Heart right ventricle (tissue), 16 donors: ENCODE results near the gene ZBP1. TPM values are rescaled to one million over a fixed set of nuclear protein-coding genes. Genes with fewer than 3 reads are reported as not detected.
A peak's percentile ranks its signal among the peaks of the same experiment; 100 is the strongest.

ENCODE experiments used
- ATAC-seq, 8 donors: fragments of 200-7000 bp; cut with Tn5 transposase; one replicate each; pipeline ENCODE4 v1.9.1; 2020; ENCODE audit warnings: mild to moderate bottlenecking in 8 of 8, moderate library complexity in 8 of 8, moderate number of reproducible peaks in 1 of 8
- DNase-seq, 2 donors: peaks; one replicate each; pipeline ENCODE4 v3.0.0-alpha.2; 2020
- H3K27ac ChIP-seq, 10 donors: fragments of 200-600 bp; sonication (generic) in 2 of 10; one replicate each; pipeline versions ENCODE4 v1.5.0 to v1.8.0; 2020 to 2022; ENCODE audit warnings: mild to moderate bottlenecking in 3 of 10
- H3K27me3 ChIP-seq, 7 donors: fragments of 200-600 bp; one replicate each; pipeline ENCODE4 v1.8.0; 2021 to 2022; ENCODE audit warnings: mild to moderate bottlenecking in 2 of 7
- H3K36me3 ChIP-seq, 9 donors: fragments of 200-600 bp; sonication (generic) in 1 of 9; one replicate each; pipeline versions ENCODE4 v1.5.0 to v1.8.0; 2020 to 2022; ENCODE audit warnings: mild to moderate bottlenecking in 2 of 9
- H3K4me1 ChIP-seq, 9 donors: fragments of 200-600 bp; sonication (generic) in 1 of 9; one replicate each; pipeline versions ENCODE4 v1.5.0 to v1.8.0; 2020 to 2022; ENCODE audit warnings: mild to moderate bottlenecking in 4 of 9
- H3K4me3 ChIP-seq, 10 donors: fragments of 200-600 bp; sonication (generic) in 2 of 10; one replicate each; pipeline versions ENCODE4 v1.5.0 to v1.8.0; 2020 to 2022; ENCODE audit warnings: mild to moderate bottlenecking in 7 of 10, moderate library complexity in 2 of 10
- H3K9me3 ChIP-seq, 11 donors: fragments of 200-600 bp in 10 of 11; sonication (generic) in 2 of 11; one replicate each; pipeline versions ENCODE4 v1.5.0 to v1.8.0; 2013 to 2022; ENCODE audit warnings: mild to moderate bottlenecking in 2 of 11, control low read depth in 1 of 11, moderate library complexity in 1 of 11
- CTCF ChIP-seq, 9 donors: fragments of 200-600 bp; sonication (generic) in 2 of 9; IDR thresholded peaks; one replicate each; pipeline versions ENCODE4 v1.5.0 to v1.8.0; 2021 to 2022; ENCODE audit warnings: antibody characterized with exemption in 9 of 9, mild to moderate bottlenecking in 5 of 9, moderate library complexity in 1 of 9
- WGBS, 2 donors: extraction: QIAGEN DNeasy Blood & Tissue Kit; methylation state at CpG; one replicate each; pipeline ENCODE4 v1.1.7; 2013; ENCODE audit warnings: inconsistent platforms in 1 of 2; 5-methylcytosine and 5-hydroxymethylcytosine counted together
- intact Hi-C, 10 donors: fragments of 100-400 bp; cut with DNase I; formaldehyde crosslinking; loops; one replicate each; pipeline versions ENCODE4 v1.11.1 to v1.14.2; 2022
- polyA plus RNA-seq, 2 donors: library from polyadenylated mRNA; stranded (reverse); fragments of 200-250 nt; gene quantifications; one replicate each; pipeline ENCODE4 v1.2.3, GENCODE V29; 2013
- total RNA-seq, 10 donors: library from RNA; stranded (reverse); fragmentation: NEBNext Ultra II Directional in 3 of 10; extraction: Animal tissue kit (Norgen Biotek cat#: 25700) in 3 of 10; gene quantifications; one replicate each; pipeline versions ENCODE4 v1.2.1 to v1.2.4, GENCODE V29; 2021 to 2023
- donor health status: Arrhythmogenic right ventricular cardiomyopathy.
- donor health status: ischemic (EF 13 %, LVEDD 7.1; RV severe dilation, severe dysfunction).
- donor health status: healthy with polysubstance abuse.
- donor health status: DM: no; HTN: yes; CAD: no.
- donor health status: DM: no; HTN: no; CAD: no.
- donor health status: ischemic (EF 25% LVEDD 6.9; RV normal size, moderate dysfunction).
- donor health status: ischemic (EF 25% LVEDD 5.7; RV mildly dilated, moderate dysfunction).
- donor health status: healthy.
- donor health status: DM: yes; HTN: yes; CAD: no.
- donor health status: Ischemic cardiomyopathy.
- donor health status: ischemic (EF 35%, LVEDD 5.7; RV mildly dilated, moderate dysfunction).
- donor health status: nonischemic (EF 11% LVEDD 7.7; RV severe dilation, severe dysfunction).
- donor health status: DM: yes; HTN: yes; CAD: no.
- donor health status: PGD.
- donor health status: ischemic (EF 29% LVEDD 5.4; RV normal size, mild dysfunction).
- donor health status: nonischemic (EF 23%, LVEDD 6.1; RV moderate dilation, normal function).

The ZBP1 gene
- total and polyA plus RNA-seq, 12 donors: 0.13 to 1.2 (median 0.31) TPM; not detected in 2

GRCh38 chr20:57627339-57627738 lies 7.1 kb upstream of the ZBP1 start:
- Histone ChIP-seq H3K27me3 (peaks cover 0 to 12% (median 2%) of the 10 kb centered on the region in 7 donors), H3K4me3 (no peak overlapping the region), H3K27ac (peak overlapping the region; percentile 57 to 93 (median 76)), H3K9me3 (peaks cover 0 to 20% (median 7%) of the 10 kb centered on the region in 11 donors), H3K36me3 (no peaks in the 10 kb centered on the region), H3K4me1 (peaks cover 0 to 34% (median 8%) of the 10 kb centered on the region in 9 donors)
- 81 to 95% methylated on average over 2 of the region's 2 CpGs for WGBS, 2 donors
- intact Hi-C loops: no loop called here
- no peak for ATAC-seq
- no peak for DNase-seq
- TF ChIP-seq CTCF (IDR thresholded peaks at IDR 0.05): no peak

- ATAC-seq (no peak), DNase-seq (no peak)
- H3K4me1 ChIP-seq: peaks cover 0 to 43% (median 8%) of the 10 kb centered on the region in 9 donors
- peaks cover 0 to 22% (median 5%) of the 10 kb centered on the region in 7 donors for H3K27me3 ChIP-seq
- H3K4me3 ChIP-seq: no peak overlapping the region
- intact Hi-C loops: no loop called here
- no peak overlapping the region for H3K27ac ChIP-seq
- H3K36me3 ChIP-seq: no peaks in the 10 kb centered on the region
- peaks cover 0 to 20% (median 7%) of the 10 kb centered on the region in 11 donors for H3K9me3 ChIP-seq
- 86 to 88% methylated on average over 2 of the region's 2 CpGs for WGBS, 2 donors
- TF ChIP-seq CTCF (IDR thresholded peaks at IDR 0.05): no peak
These were observed 5.8 kb upstream of the ZBP1 start for GRCh38 chr20:57625978-57626377.

- 93 to 94% methylated on average over 7 of the region's 7 CpGs for whole genome bisulfite sequencing, 2 donors
- Histone ChIP-seq H3K27me3 (peaks cover 0 to 24% (median 5%) of the 10 kb centered on the region in 7 donors), H3K27ac (no peak overlapping the region), H3K9me3 (peaks cover 0 to 20% (median 7%) of the 10 kb centered on the region in 11 donors), H3K4me3 (no peak overlapping the region), H3K36me3 (no peaks in the 10 kb centered on the region), H3K4me1 (peaks cover 0 to 48% (median 8%) of the 10 kb centered on the region in 9 donors)
- no peak for TF ChIP-seq CTCF (IDR thresholded peaks at IDR 0.05)
- DNase-seq: no peak
- no peak for ATAC-seq
- intact Hi-C loops: no loop called here
These were observed 5.1 kb upstream of the ZBP1 start for GRCh38 chr20:57625181-57625958.

GRCh38 chr20:57624124-57624523 lies 3.9 kb upstream of the ZBP1 start:
- ATAC-seq (no peak), DNase-seq (no peak)
- Histone ChIP-seq H3K4me3 (no peak overlapping the region), H3K36me3 (no peaks in the 10 kb centered on the region), H3K27ac (no peak overlapping the region), H3K9me3 (peaks cover 0 to 20% (median 7%) of the 10 kb centered on the region in 11 donors), H3K4me1 (peaks cover 0 to 48% (median 9%) of the 10 kb centered on the region in 9 donors), H3K27me3 (peaks cover 0 to 25% (median 5%) of the 10 kb centered on the region in 7 donors)
- no peak for TF ChIP-seq CTCF (IDR thresholded peaks at IDR 0.05)
- WGBS, 2 donors: 94 to 95% methylated on average over 3 of the region's 3 CpGs
- intact Hi-C loops: no loop called here
